CD4-positive, CD25-positive, alpha-beta regulatory T cell (primary cell): ENCODE measurements around the gene TECTA. TPM values are rescaled to one million over a fixed set of nuclear protein-coding genes. Genes with fewer than 3 reads are reported as not detected.
"Not testable (repeated sequence)": the region's sequence is repeated elsewhere in the genome, so short reads cannot be mapped to it uniquely, and the experiment has no call there.

Source experiments
- ATAC-seq, 2 donors: fragments of 150-1000 bp; cut with Tn5 transposase; one replicate each; pipeline ENCODE4 v1.10.0; 2021; ENCODE audit warnings: low read depth in 2 of 2, moderate number of reproducible peaks in 2 of 2, moderate library complexity in 1 of 2
- DNase-seq, 3 donors: peaks; one replicate each; pipeline versions ENCODE4 v3.0.0 to v3.0.0-alpha.2; 2012 to 2022; ENCODE audit warnings: mixed read lengths in 1 of 3
- H3K27ac ChIP-seq: one replicate; pipeline ENCODE4 v1.7.0; 2013; ENCODE audit warnings: mild to moderate bottlenecking, low read length; ENCODE audit not compliant: insufficient read depth, poor library complexity, severe bottlenecking
- H3K27me3 ChIP-seq: one replicate; pipeline ENCODE4 v1.7.0; 2013; ENCODE audit warnings: low read length; ENCODE audit not compliant: control insufficient read depth, insufficient read depth
- H3K36me3 ChIP-seq: one replicate; pipeline ENCODE4 v1.7.0; 2013; ENCODE audit warnings: mild to moderate bottlenecking, low read length, moderate library complexity; ENCODE audit not compliant: control insufficient read depth, insufficient read depth
- H3K4me1 ChIP-seq: 2 replicates; pipeline ENCODE4 v1.7.0; 2013; ENCODE audit warnings: mild to moderate bottlenecking, low read length; ENCODE audit not compliant: insufficient read depth, control insufficient read depth, poor library complexity, severe bottlenecking
- H3K4me3 ChIP-seq: one replicate; pipeline ENCODE4 v1.7.0; 2013; ENCODE audit warnings: low read depth, mild to moderate bottlenecking, low read length, moderate library complexity
- H3K9me3 ChIP-seq, 2 experiments: 1 replicate in 1 of 2; 2 replicates in 1 of 2; pipeline ENCODE4 v1.7.0; 2013; ENCODE audit warnings: low read length in 2 of 2, mild to moderate bottlenecking in 1 of 2, moderate library complexity in 1 of 2; ENCODE audit not compliant: control insufficient read depth in 2 of 2
- H3K27ac Mint-ChIP-seq, 3 donors: one replicate each; pipeline ENCODE4 v1.8.0; 2020 to 2022; ENCODE audit warnings: mild to moderate bottlenecking in 3 of 3, mixed read lengths in 3 of 3, moderate library complexity in 2 of 3
- H3K27me3 Mint-ChIP-seq: one replicate; pipeline ENCODE4 v1.8.0; 2022; ENCODE audit warnings: mild to moderate bottlenecking, mixed read lengths
- H3K36me3 Mint-ChIP-seq: one replicate; pipeline ENCODE4 v1.8.0; 2020; ENCODE audit warnings: mixed read lengths
- H3K4me1 Mint-ChIP-seq, 4 donors: one replicate each; pipeline ENCODE4 v1.8.0; 2020 to 2022; ENCODE audit warnings: mixed read lengths in 4 of 4, mild to moderate bottlenecking in 1 of 4
- H3K4me3 Mint-ChIP-seq, 4 donors: one replicate each; pipeline ENCODE4 v1.8.0; 2020 to 2022; ENCODE audit warnings: mild to moderate bottlenecking in 4 of 4, mixed read lengths in 4 of 4, moderate library complexity in 3 of 4
- H3K9me3 Mint-ChIP-seq, 7 donors: one replicate each; pipeline ENCODE4 v1.8.0; 2020 to 2022; ENCODE audit warnings: mixed read lengths in 7 of 7, mild to moderate bottlenecking in 3 of 7, moderate library complexity in 2 of 7
- polyA plus RNA-seq, 4 donors: library from polyadenylated mRNA; unstranded; fragments of 300-500 nt; fragmentation: Illumina TruSeq; gene quantifications; one replicate each; pipeline ENCODE4 v1.2.3, GENCODE V29; 2021
- total RNA-seq: library from RNA; stranded (reverse); gene quantifications from one replicate; pipeline ENCODE4 v1.2.3, GENCODE V29; 2022

The TECTA gene
- total and polyA plus RNA-seq, 5 donors from 2014 or later = 0.30 to 0.78 TPM; not detected in 3

DNA sequence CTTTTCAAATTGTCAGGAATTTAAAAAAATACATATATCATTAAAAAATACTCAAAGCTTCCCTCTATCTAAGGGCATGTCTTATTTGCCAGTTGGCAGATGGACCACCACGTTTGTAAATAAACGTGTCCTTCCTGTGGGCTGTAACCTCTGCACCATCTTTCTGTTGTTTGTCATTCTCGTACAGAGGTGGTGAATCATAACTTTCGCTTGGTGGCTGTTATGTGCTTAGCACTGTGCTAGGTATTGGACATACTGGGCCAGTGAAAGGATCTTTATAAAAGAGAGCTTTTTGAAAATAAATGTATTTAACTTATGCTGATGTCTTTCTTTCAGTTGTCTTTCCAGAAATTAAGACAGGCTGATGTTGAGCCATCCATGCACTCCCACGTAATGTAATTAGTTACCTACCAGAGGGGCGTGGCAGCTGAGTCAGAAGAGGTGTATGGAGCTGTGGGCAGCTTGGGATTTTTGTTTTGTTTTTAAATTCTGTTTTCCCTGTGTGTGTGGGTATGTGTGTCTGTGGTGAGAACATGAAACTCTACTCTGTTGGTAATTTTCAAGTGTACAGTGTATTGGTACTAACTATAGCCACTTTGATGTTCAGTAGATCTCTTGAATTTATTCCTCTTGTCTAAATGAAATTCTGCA, 62.7 kb downstream of the TECTA start:
- no peak overlapping the region for H3K27ac ChIP-seq
- H3K27me3 Mint-ChIP-seq = peaks cover 4% of the 10 kb centered on the region
- no peaks in the 10 kb centered on the region for H3K36me3 ChIP-seq
- H3K9me3 Mint-ChIP-seq = peaks cover 0 to 4% (median 0%) of the 10 kb centered on the region in 7 donors
- H3K4me1 Mint-ChIP-seq = no peaks in the 10 kb centered on the region
- H3K4me3 ChIP-seq = no peak overlapping the region
- ATAC-seq (no peak), DNase-seq (no peak)
- no peaks in the 10 kb centered on the region for H3K4me1 ChIP-seq
- H3K27ac Mint-ChIP-seq = no peak overlapping the region
- H3K4me3 Mint-ChIP-seq = no peak overlapping the region
- H3K27me3 ChIP-seq = peaks cover 5% of the 10 kb centered on the region
- no peaks in the 10 kb centered on the region for H3K9me3 ChIP-seq
- no peaks in the 10 kb centered on the region for H3K36me3 Mint-ChIP-seq

DNA sequence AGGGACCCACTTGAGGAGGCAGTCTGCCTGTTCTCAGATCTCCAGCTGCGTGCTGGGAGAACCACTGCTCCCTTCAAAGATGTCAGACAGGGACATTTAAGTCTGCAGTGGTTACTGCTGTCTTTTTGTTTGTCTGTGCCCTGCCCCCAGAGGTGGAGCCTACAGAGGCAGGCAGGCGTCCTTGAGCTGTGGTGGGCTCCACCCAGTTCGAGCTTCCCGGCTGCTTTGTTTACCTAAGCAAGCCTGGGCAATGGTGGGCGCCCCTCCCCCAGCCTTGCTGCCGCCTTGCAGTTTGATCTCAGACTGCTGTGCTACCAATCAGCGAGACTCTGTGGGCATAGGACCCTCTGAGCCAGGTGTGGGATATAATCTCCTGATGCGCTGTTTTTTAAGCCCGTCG, 76.6 kb downstream of the TECTA start:
- not testable (repeated sequence) for H3K27me3 Mint-ChIP-seq, H3K4me1 Mint-ChIP-seq, H3K4me1 ChIP-seq, H3K27ac Mint-ChIP-seq, ATAC-seq, H3K27ac ChIP-seq, H3K27me3 ChIP-seq, H3K4me3 ChIP-seq, DNase-seq, H3K4me3 Mint-ChIP-seq, H3K36me3 Mint-ChIP-seq, H3K36me3 ChIP-seq
- peaks cover 0 to 29% (median 8%) of the 10 kb centered on the region in 7 donors for H3K9me3 Mint-ChIP-seq
- peaks cover 3 to 15% of the 10 kb centered on the region in 2 experiments for H3K9me3 ChIP-seq

DNA sequence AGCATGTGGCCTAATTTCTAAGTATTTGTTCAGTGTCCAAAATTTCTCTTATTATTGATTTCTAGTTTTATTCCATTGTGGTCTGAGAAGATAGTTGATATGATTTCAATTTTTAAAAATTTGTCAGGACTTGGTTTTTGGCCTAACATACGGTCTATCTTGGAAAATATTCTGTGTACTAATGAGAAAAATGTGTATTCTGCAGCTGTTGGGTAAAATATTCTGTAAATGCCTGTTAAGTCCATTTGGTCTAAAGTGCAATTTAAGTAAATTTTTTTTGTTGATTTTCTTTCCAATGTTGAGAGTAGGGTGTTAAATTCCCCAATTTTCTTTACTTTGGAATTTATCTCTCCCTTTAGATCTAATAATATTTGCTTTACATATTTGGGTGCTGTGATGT, 78.3 kb downstream of the TECTA start:
- peaks cover 0 to 30% (median 10%) of the 10 kb centered on the region in 7 donors for H3K9me3 Mint-ChIP-seq

DNA sequence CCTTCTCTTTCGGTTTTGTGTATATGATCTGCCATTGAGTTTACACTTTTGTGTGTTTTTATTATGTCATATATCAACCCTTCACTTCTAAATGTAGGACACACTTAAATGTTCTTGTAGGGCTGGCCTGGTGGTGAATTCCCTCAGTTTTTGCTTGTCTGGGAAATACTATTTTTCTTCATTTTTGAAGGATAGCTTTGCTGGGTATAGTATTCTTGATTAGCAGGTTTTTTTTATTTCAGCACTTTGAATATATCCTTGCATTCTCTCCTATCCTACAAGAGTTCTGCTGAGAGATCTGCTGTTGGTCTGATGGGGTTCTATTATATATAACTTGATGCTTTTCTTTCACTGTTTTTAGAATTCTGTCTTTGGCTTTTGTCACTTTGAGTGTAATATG, 79.1 kb downstream of the TECTA start:
- DNase-seq = no peak
- Histone ChIP-seq H3K4me1 (no peaks in the 10 kb centered on the region), H3K9me3 (peaks cover 3 to 15% of the 10 kb centered on the region in 2 experiments), H3K27ac (no peak overlapping the region), H3K27me3 (no peaks in the 10 kb centered on the region), H3K36me3 (no peaks in the 10 kb centered on the region), H3K4me3 (no peak overlapping the region)
- Mint-ChIP-seq H3K27me3 (peaks cover 18% of the 10 kb centered on the region), H3K9me3 (peaks cover 0 to 30% (median 10%) of the 10 kb centered on the region in 7 donors), H3K4me1 (no peaks in the 10 kb centered on the region), H3K36me3 (peaks cover 3% of the 10 kb centered on the region), H3K4me3 (no peak overlapping the region), H3K27ac (no peak overlapping the region)
- no peak for ATAC-seq

More for the DNA sequence above, 78.3 kb downstream of the TECTA start:
- peaks cover 10% of the 10 kb centered on the region for H3K27me3 Mint-ChIP-seq
- H3K36me3 Mint-ChIP-seq = peaks cover 3% of the 10 kb centered on the region
- H3K27ac ChIP-seq = no peak overlapping the region
- DNase-seq (no peak), ATAC-seq (no peak)
- no peaks in the 10 kb centered on the region for H3K27me3 ChIP-seq
- H3K4me3 Mint-ChIP-seq = no peak overlapping the region
- H3K4me1 ChIP-seq = no peaks in the 10 kb centered on the region
- H3K9me3 ChIP-seq = peaks cover 3 to 15% of the 10 kb centered on the region in 2 experiments
- H3K4me1 Mint-ChIP-seq = no peaks in the 10 kb centered on the region
- H3K4me3 ChIP-seq = no peak overlapping the region
- H3K27ac Mint-ChIP-seq = no peak overlapping the region
- H3K36me3 ChIP-seq = no peaks in the 10 kb centered on the region

DNA sequence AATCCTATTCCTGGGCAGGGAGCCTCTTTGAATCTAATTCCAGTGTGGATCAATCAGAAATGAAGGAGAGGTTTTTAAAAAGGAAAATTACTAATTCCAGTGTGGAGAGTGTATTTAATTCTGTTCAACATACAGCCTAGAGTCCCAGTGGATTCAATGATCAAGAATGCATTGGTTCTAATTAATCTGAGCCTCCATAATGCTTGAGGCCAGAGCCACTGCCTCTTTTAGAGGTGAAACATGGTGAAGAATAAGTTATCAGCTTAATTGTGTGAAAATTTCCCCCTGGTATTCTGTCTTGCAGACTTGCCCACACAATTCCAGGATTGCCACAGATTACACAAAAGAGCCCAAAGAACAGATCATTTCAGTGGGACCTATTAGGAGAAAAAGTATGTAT, 87.7 kb downstream of the TECTA start:
- no peak for ATAC-seq
- peaks cover 19% of the 10 kb centered on the region for H3K27me3 Mint-ChIP-seq
- peaks cover 0 to 6% (median 2%) of the 10 kb centered on the region in 7 donors for H3K9me3 Mint-ChIP-seq

DNA sequence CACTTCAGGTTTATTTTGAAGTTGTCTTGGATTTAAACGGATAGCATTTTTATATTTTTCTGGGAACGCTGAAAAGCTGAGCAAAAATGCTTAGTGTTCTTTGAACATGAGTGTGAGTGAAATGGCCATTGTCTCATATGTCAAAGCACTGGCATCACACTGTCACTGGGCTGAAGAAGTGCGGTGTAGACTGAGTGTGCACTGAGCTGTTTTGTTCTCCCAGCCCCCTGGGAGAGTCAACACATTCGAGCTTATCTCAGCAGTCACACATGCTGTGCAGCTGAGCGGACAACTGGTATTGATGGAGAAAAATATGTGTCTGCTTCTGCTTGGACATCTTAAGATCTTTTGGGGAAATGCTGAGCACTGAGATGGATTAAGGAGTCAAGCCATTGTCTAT, 90.8 kb downstream of the TECTA start:
- Mint-ChIP-seq H3K4me1 (peaks cover 0 to 3% (median 0%) of the 10 kb centered on the region in 4 donors), H3K27ac (peak overlapping the region in 1 of 3 donors; percentile 6), H3K27me3 (peaks cover 23% of the 10 kb centered on the region), H3K9me3 (peaks cover 0 to 3% (median 0%) of the 10 kb centered on the region in 7 donors), H3K36me3 (no peaks in the 10 kb centered on the region), H3K4me3 (no peak overlapping the region)
- Histone ChIP-seq H3K9me3 (no peaks in the 10 kb centered on the region), H3K27me3 (peaks cover 2% of the 10 kb centered on the region), H3K4me3 (no peak overlapping the region), H3K36me3 (no peaks in the 10 kb centered on the region), H3K27ac (no peak overlapping the region), H3K4me1 (no peaks in the 10 kb centered on the region)
- ATAC-seq = no peak
- DNase-seq = no peak

More for the DNA sequence above, 87.7 kb downstream of the TECTA start:
- no peak for DNase-seq
- H3K36me3 Mint-ChIP-seq = no peaks in the 10 kb centered on the region
- Histone ChIP-seq H3K27ac (no peak overlapping the region), H3K4me3 (no peak overlapping the region), H3K9me3 (peaks cover 0 to 2% of the 10 kb centered on the region in 2 experiments), H3K27me3 (peaks cover 5% of the 10 kb centered on the region), H3K36me3 (no peaks in the 10 kb centered on the region), H3K4me1 (no peaks in the 10 kb centered on the region)
- H3K27ac Mint-ChIP-seq = no peak overlapping the region
- H3K4me1 Mint-ChIP-seq = no peaks in the 10 kb centered on the region
- no peak overlapping the region for H3K4me3 Mint-ChIP-seq

DNA sequence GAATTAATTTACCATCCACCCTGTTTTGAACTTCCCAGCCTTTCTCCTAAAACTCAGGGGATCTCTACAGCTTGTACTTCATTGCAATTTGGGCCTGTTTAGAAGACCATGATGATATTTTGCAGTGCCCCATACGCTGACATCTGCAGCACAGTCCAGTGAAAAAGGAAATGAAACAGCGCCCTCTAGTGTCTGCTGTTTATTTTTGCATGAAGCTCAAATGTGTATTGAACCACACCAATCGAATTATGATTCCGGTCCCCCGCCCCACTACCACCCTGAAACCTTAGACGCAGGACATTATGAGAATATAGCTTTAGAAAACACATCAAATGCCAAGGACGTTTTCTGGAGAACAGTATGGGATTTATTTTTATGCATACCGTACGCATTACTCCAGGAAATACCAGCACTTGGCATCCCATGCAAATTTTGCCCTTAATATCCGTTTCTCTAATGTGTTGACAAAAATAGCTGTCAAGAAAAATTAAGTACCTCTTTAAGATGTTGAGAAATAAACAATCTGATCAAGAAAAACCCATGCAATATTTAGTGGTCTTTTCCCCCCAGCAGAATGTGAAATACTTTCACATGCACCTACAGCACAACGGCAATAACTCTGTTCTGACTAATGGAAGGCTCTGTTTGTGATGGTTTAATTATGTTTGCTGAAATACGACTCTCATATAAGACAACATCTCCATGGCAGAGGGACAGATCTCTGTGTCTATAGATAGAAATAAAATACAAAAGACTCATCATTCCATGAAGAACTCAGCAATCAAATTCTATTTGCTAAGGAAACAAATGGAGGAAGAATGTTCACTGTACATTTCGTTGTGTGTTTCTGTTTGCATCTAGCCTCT, 93.9 kb downstream of the TECTA start:
- H3K27me3 Mint-ChIP-seq = peaks cover 28% of the 10 kb centered on the region
- peaks cover 0 to 3% (median 0%) of the 10 kb centered on the region in 7 donors for H3K9me3 Mint-ChIP-seq
- H3K36me3 Mint-ChIP-seq = no peaks in the 10 kb centered on the region
- H3K27me3 ChIP-seq = peaks cover 2% of the 10 kb centered on the region
- no peaks in the 10 kb centered on the region for H3K4me1 ChIP-seq
- DNase-seq (peak; percentile 27 to 72 (median 62)), ATAC-seq (peak; percentile 37 to 60)
- no peak overlapping the region for H3K4me3 ChIP-seq
- H3K27ac Mint-ChIP-seq = no peak overlapping the region
- no peak overlapping the region for H3K4me3 Mint-ChIP-seq
- no peaks in the 10 kb centered on the region for H3K9me3 ChIP-seq
- H3K27ac ChIP-seq = no peak overlapping the region
- no peaks in the 10 kb centered on the region for H3K36me3 ChIP-seq
- peaks cover 0 to 3% (median 0%) of the 10 kb centered on the region in 4 donors for H3K4me1 Mint-ChIP-seq
